ENCODE results near the gene GHRHR. TPM values are rescaled to one million over a fixed set of nuclear protein-coding genes. Genes with fewer than 3 reads are reported as not detected.

The GHRHR gene
- total and polyA plus RNA-seq, 10 of the 15 experiments (the other 5 are each of a cell fraction or from before 2014, with no cell fraction given), result not detected

DNA sequence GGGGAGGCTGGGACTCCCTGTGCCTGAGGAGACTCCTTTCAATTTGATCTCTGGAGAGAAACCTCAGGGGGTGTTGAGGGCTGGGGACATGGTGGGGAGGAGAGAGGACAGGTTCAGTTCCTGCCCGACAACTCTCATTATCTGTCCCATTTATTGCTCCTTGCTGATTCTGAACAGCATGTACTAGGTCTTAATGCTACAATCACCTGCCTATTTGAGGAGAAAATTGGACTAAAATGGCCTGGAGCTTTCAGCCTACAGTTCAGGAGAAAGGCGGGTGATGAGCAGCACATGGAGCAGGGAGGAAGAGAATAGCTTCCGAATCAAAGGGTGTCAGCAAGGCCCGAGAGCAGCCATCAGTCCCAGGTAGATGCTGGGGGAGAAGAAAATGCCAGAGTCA is 58.4 kb downstream of the GHRHR start:
- Histone ChIP-seq H3K4me2 (ENCODE audit: control insufficient read depth, insufficient read depth) (no peak overlapping the region), H3K79me2 (ENCODE audit: control insufficient read depth, insufficient read depth, low read length) (no peaks in the 10 kb centered on the region), H3K27ac (ENCODE audit: control insufficient read depth, insufficient read depth) (no peak overlapping the region), H3K4me3 (no peak overlapping the region), H3K9ac (ENCODE audit: control insufficient read depth, insufficient read depth, low read length) (no peak overlapping the region), H3K27me3 (replicated peaks in 1 of 2; ENCODE audit: control insufficient read depth in 2 of 2, insufficient read depth in 2 of 2, low read length in 1 of 2) (no peaks in the 10 kb centered on the region), H3K9me3 (replicated peaks; ENCODE audit: control insufficient read depth, insufficient read depth, low read length) (peaks cover 3% of the 10 kb centered on the region; the same call in 1 of the 3 replicates), H4K20me1 (ENCODE audit: control insufficient read depth, insufficient read depth) (no peaks in the 10 kb centered on the region), H3K4me1 (ENCODE audit: control insufficient read depth, insufficient read depth, low read length) (no peaks in the 10 kb centered on the region; the same call in 1 of the 2 replicates), H3K36me3 (ENCODE audit: control insufficient read depth in 2 of 2, insufficient read depth in 2 of 2, low read length in 1 of 2) (no peaks in the 10 kb centered on the region), H2AFZ (ENCODE audit: control insufficient read depth, low read depth, low read length) (no peak overlapping the region)
- WGBS (ENCODE audit: insufficient coverage, insufficient replicate concordance, low lambda C conversion rate, missing lambda C conversion rate), result 23% methylated on average over 4 of the region's 4 CpGs
- POLR2A ChIA-PET, result no interaction called here
- CTCF ChIA-PET, result no interaction called here
- no TSS peak for BruUV-seq (replicated peaks)
- in situ Hi-C loops (cut with MboI), result no loop called here
- TF ChIP-seq CBX3 (IDR thresholded peaks at IDR 0.05; ENCODE audit: borderline replicate concordance, low read depth) (no peak), HDAC6 (IDR thresholded peaks at IDR 0.05; ENCODE audit: unreplicated experiment) (no peak), GATAD2B (conservative IDR thresholded peaks at IDR 0.05; ENCODE audit: low read depth) (no peak), TARDBP (IDR thresholded peaks at IDR 0.05; ENCODE audit: borderline replicate concordance) (no peak)
- TF ChIP-seq, protein P1, sequence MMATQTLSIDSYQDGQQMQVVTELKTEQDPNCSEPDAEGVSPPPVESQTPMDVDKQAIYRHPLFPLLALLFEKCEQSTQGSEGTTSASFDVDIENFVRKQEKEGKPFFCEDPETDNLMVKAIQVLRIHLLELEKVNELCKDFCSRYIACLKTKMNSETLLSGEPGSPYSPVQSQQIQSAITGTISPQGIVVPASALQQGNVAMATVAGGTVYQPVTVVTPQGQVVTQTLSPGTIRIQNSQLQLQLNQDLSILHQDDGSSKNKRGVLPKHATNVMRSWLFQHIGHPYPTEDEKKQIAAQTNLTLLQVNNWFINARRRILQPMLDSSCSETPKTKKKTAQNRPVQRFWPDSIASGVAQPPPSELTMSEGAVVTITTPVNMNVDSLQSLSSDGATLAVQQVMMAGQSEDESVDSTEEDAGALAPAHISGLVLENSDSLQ (IDR thresholded peaks at IDR 0.05), result no peak
- intact Hi-C loops (cut with micrococcal nuclease; ENCODE audit: unreplicated experiment), result no loop called here
- RAD21 ChIA-PET (ENCODE audit: unreplicated experiment), result no interaction called here
- SMC1A ChIA-PET (ENCODE audit: uncharacterized antibody, unreplicated experiment), result no interaction called here
- FAIRE-seq, result no peak
- ATAC-seq, result no peak
- no peak for DNase-seq (ENCODE audit: low read depth, low spot score)

DNA sequence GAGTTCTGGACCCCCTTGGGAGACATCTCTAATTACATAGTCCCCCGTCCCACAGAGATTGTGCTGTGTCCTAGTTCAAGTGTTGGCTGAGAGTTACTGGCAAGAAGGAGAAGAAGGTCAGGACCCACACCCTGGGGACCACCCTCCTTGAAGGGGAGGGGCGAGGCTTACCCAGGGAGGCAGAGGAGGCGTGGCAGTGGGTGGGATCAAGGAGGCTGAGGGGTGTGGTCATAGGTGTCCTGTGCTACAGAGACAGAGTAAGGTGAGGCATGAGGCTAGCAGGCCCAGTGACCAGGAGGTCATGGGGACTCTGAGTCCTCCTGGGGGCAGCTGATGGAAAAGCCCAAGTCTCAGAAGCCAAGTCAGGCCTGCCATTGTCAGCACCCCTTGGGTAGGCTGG is 59.0 kb downstream of the GHRHR start:
- intact Hi-C loops (cut with micrococcal nuclease; ENCODE audit: unreplicated experiment) (no loop called here), in situ Hi-C loops (cut with MboI) (no loop called here)
- no peaks in the 10 kb centered on the region; the same call in 1 of the 2 replicates for H3K4me1 ChIP-seq (ENCODE audit: control insufficient read depth, insufficient read depth, low read length)
- H3K4me3 ChIP-seq, result no peak overlapping the region
- POLR2A ChIA-PET, result no interaction called here
- DNase-seq (ENCODE audit: low read depth, low spot score) (no peak), FAIRE-seq (no peak), ATAC-seq (no peak)
- H3K36me3 ChIP-seq (ENCODE audit: control insufficient read depth in 2 of 2, insufficient read depth in 2 of 2, low read length in 1 of 2), result no peaks in the 10 kb centered on the region
- H4K20me1 ChIP-seq (ENCODE audit: control insufficient read depth, insufficient read depth), result no peaks in the 10 kb centered on the region
- no TSS peak for BruUV-seq (replicated peaks)
- H3K9ac ChIP-seq (ENCODE audit: control insufficient read depth, insufficient read depth, low read length), result no peak overlapping the region
- no peaks in the 10 kb centered on the region for H3K79me2 ChIP-seq (ENCODE audit: control insufficient read depth, insufficient read depth, low read length)
- H3K4me2 ChIP-seq (ENCODE audit: control insufficient read depth, insufficient read depth), result no peak overlapping the region
- SMC1A ChIA-PET (ENCODE audit: uncharacterized antibody, unreplicated experiment), result no interaction called here
- WGBS (ENCODE audit: insufficient coverage, insufficient replicate concordance, low lambda C conversion rate, missing lambda C conversion rate), result 14% methylated on average over 3 of the region's 3 CpGs
- H3K27me3 ChIP-seq (replicated peaks in 1 of 2; ENCODE audit: control insufficient read depth in 2 of 2, insufficient read depth in 2 of 2, low read length in 1 of 2), result no peaks in the 10 kb centered on the region
- H2AFZ ChIP-seq (ENCODE audit: control insufficient read depth, low read depth, low read length), result no peak overlapping the region
- RAD21 ChIA-PET (ENCODE audit: unreplicated experiment), result no interaction called here
- H3K27ac ChIP-seq (ENCODE audit: control insufficient read depth, insufficient read depth), result no peak overlapping the region
- CTCF ChIA-PET, result no interaction called here
- H3K9me3 ChIP-seq (replicated peaks; ENCODE audit: control insufficient read depth, insufficient read depth, low read length), result peaks cover 3% of the 10 kb centered on the region; the same call in 1 of the 3 replicates
- TF ChIP-seq TCF3 (IDR thresholded peaks at IDR 0.05; ENCODE audit: borderline replicate concordance, insufficient read depth, low read depth, low read length), result no peak
- TF ChIP-seq CEBPB (IDR thresholded peaks at IDR 0.05; ENCODE audit: borderline replicate concordance in 1 of 2, low read depth in 2 of 2, low read length in 2 of 2), result no peak
- no peak for TF ChIP-seq ZNF384 (IDR thresholded peaks at IDR 0.05; ENCODE audit: borderline replicate concordance, low read depth, low read length)
- TF ChIP-seq CHD2 (IDR thresholded peaks at IDR 0.05; ENCODE audit: borderline replicate concordance, low read depth, low read length), result no peak
- TF ChIP-seq, protein P2, sequence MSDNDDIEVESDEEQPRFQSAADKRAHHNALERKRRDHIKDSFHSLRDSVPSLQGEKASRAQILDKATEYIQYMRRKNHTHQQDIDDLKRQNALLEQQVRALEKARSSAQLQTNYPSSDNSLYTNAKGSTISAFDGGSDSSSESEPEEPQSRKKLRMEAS (IDR thresholded peaks at IDR 0.05; ENCODE audit: low read depth, low read length), result no peak
- TF ChIP-seq LARP7 (IDR thresholded peaks at IDR 0.05), result no peak
- TF ChIP-seq ZNF207 (IDR thresholded peaks at IDR 0.05; ENCODE audit: borderline replicate concordance), result no peak
- TF ChIP-seq, protein P3, sequence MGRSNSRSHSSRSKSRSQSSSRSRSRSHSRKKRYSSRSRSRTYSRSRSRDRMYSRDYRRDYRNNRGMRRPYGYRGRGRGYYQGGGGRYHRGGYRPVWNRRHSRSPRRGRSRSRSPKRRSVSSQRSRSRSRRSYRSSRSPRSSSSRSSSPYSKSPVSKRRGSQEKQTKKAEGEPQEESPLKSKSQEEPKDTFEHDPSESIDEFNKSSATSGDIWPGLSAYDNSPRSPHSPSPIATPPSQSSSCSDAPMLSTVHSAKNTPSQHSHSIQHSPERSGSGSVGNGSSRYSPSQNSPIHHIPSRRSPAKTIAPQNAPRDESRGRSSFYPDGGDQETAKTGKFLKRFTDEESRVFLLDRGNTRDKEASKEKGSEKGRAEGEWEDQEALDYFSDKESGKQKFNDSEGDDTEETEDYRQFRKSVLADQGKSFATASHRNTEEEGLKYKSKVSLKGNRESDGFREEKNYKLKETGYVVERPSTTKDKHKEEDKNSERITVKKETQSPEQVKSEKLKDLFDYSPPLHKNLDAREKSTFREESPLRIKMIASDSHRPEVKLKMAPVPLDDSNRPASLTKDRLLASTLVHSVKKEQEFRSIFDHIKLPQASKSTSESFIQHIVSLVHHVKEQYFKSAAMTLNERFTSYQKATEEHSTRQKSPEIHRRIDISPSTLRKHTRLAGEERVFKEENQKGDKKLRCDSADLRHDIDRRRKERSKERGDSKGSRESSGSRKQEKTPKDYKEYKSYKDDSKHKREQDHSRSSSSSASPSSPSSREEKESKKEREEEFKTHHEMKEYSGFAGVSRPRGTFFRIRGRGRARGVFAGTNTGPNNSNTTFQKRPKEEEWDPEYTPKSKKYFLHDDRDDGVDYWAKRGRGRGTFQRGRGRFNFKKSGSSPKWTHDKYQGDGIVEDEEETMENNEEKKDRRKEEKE (IDR thresholded peaks at IDR 0.05), result no peak
- no peak for TF ChIP-seq HDAC2 (IDR thresholded peaks at IDR 0.05)
- no peak for TF ChIP-seq ZNF24 (IDR thresholded peaks at IDR 0.05)
- no peak for TF ChIP-seq STAT3 (IDR thresholded peaks at IDR 0.05; ENCODE audit: low read depth, low read length)

Data from GM12878 (cell line).